GM10248 (cell line): ENCODE results near the gene BCAR3.

Source experiments
- CTCF ChIA-PET: fragments of 300-600 bp; sonication (Branson Sonifier 250); formaldehyde crosslinking; extraction: SDS; loops from one replicate; lab custom pipeline; 2021; ENCODE audit warnings: antibody characterized with exemption; lab: Yijun Ruan, JAX
- POLR2A ChIA-PET: fragments of 350-650 bp; sonication (Branson Sonifier 250); formaldehyde crosslinking; extraction: SDS; loops from one replicate; lab custom pipeline; 2020; ENCODE audit warnings: antibody characterized with exemption; lab: Yijun Ruan, JAX
- DNase-seq: peaks from one replicate; pipeline ENCODE4 v3.0.0; 2012; ENCODE audit errors: extremely low spot score
- CTCF ChIP-seq: IDR thresholded peaks from 2 replicates; pipeline ENCODE4 v1.5.1; 2012; ENCODE audit warnings: mild to moderate bottlenecking, low read depth; ENCODE audit errors: extremely low read depth, missing control alignments, control extremely low read depth

BCAR3 gene

GRCh38 chr1:93537396-93537795, 144.2 kb downstream of the BCAR3 start:
- no peak for TF ChIP-seq CTCF
- ChIA-PET POLR2A (no interaction called here), CTCF (no interaction called here)
- DNase-seq, result no peak

GRCh38 chr1:93533677-93534076, 148.0 kb downstream of the BCAR3 start:
- ChIA-PET POLR2A (no interaction called here), CTCF (no interaction called here)
- TF ChIP-seq CTCF, result no peak
- no peak for DNase-seq

GRCh38 chr1:93532780-93533378, 148.8 kb downstream of the BCAR3 start:
- POLR2A ChIA-PET, result no interaction called here
- CTCF ChIA-PET, result no interaction called here
- DNase-seq, result no peak
- no peak for TF ChIP-seq CTCF

GRCh38 chr1:93531193-93531592, 150.4 kb downstream of the BCAR3 start:
- DNase-seq, result no peak
- ChIA-PET CTCF (no interaction called here), POLR2A (no interaction called here)
- TF ChIP-seq CTCF, result no peak

- TF ChIP-seq CTCF, result no peak
- no peak for DNase-seq
- POLR2A ChIA-PET, result no interaction called here
- CTCF ChIA-PET, result no interaction called here
These were observed 153.2 kb downstream of the BCAR3 start for GRCh38 chr1:93528412-93528811.

- ChIA-PET CTCF (interaction anchor here (1.1 kb wide), 1 partner anchor 26 kb away, joined by 3 read pairs; no protein-coding TSS in a partner anchor), POLR2A (no interaction called here)
- TF ChIP-seq CTCF, result no peak
- DNase-seq, result no peak
These were observed 155.2 kb downstream of the BCAR3 start for GRCh38 chr1:93526431-93526830.
